ENCODE measurements around the gene ALDH4A1. TPM values are rescaled to one million over a fixed set of nuclear protein-coding genes. Genes with fewer than 3 reads are reported as not detected.
"Not testable (repeated sequence)": the region's sequence is repeated elsewhere in the genome, so short reads cannot be mapped to it uniquely, and the experiment has no call there.

ALDH4A1 gene
- total RNA-seq, 1 experiment from 2014 or later: 5.3 TPM

DNA sequence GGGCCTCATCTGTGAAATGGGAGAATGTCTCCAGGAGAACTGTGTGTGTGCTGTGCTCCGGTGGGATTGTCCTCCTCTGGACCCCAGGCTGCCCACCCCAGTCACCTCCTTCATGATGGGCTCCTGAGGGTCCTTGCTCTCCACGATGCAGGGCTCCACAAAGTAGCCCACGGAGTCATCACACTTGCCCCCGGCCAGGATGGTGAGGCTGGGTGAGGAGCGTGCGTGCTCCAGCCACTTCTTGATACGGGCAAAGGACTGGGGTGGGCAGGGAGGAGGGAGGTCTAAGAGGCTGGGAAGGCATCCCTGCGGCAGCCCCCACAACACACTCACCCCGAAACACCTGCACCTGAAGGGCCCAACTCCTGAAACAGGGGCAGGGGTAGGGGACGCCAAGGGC lies 26.1 kb downstream of the ALDH4A1 start:
- Histone ChIP-seq H3K27me3 (no peaks in the 10 kb centered on the region), H3K9me3 (no peaks in the 10 kb centered on the region), H3K36me3 (no peaks in the 10 kb centered on the region), H3K4me3 (no peak overlapping the region)
- DNase-seq: no peak

GRCh38 chr1:18875796-18876128 lies 26.6 kb downstream of the ALDH4A1 start:
- Histone ChIP-seq H3K27me3 (no peaks in the 10 kb centered on the region), H3K36me3 (no peaks in the 10 kb centered on the region), H3K9me3 (no peaks in the 10 kb centered on the region), H3K4me3 (no peak overlapping the region)
- DNase-seq: no peak

DNA sequence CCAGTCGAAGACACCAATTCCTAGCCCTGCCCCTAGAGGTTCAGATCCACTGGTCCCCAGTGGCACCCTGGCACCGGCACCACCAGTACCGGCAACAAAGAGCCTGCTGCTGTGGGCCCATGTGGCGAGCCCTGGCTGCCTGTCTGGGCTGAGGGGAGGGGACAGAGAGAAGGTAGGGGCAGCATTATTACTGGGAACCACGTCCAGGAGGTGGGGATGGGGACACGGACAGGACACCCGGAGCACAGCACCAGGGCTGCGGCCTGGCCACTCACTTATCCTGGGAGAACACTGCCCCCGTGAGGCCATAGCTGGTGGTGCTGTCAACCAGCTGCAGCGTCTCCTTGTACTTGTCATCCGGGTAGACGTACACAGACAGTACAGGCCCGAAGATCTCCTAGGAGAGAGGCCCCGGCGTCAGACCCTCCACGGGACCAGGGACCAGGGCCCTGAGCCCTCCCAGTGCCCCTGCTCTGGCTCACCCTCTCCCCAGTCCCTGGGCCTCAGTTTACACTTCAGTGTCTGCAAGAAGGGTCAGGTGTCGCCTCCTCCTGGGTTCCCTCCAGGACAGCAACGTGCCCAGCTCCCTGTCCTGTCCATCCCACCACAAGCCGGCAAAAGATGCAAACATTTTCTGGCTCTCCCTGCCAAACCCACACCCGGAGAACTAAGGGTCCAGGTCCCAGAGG lies 27.1 kb downstream of the ALDH4A1 start:
- peak; percentile 68 for DNase-seq
- no peaks in the 10 kb centered on the region for H3K27me3 ChIP-seq
- H3K4me3 ChIP-seq: no peak overlapping the region
- H3K36me3 ChIP-seq: no peaks in the 10 kb centered on the region
- no peaks in the 10 kb centered on the region for H3K9me3 ChIP-seq

GRCh38 chr1:18874600-18874999 lies 27.8 kb downstream of the ALDH4A1 start:
- Histone ChIP-seq H3K27me3 (no peaks in the 10 kb centered on the region), H3K9me3 (no peaks in the 10 kb centered on the region), H3K4me3 (no peak overlapping the region), H3K36me3 (no peaks in the 10 kb centered on the region)
- peak; percentile 21 for DNase-seq

GRCh38 chr1:18874036-18874435 lies 28.3 kb downstream of the ALDH4A1 start:
- Histone ChIP-seq H3K4me3 (no peak overlapping the region), H3K27me3 (no peaks in the 10 kb centered on the region), H3K9me3 (no peaks in the 10 kb centered on the region), H3K36me3 (no peaks in the 10 kb centered on the region)
- DNase-seq: no peak

GRCh38 chr1:18872071-18872611 lies 30.2 kb downstream of the ALDH4A1 start:
- Histone ChIP-seq H3K9me3 (no peaks in the 10 kb centered on the region), H3K4me3 (no peak overlapping the region), H3K27me3 (no peaks in the 10 kb centered on the region), H3K36me3 (no peaks in the 10 kb centered on the region)
- DNase-seq: no peak

DNA sequence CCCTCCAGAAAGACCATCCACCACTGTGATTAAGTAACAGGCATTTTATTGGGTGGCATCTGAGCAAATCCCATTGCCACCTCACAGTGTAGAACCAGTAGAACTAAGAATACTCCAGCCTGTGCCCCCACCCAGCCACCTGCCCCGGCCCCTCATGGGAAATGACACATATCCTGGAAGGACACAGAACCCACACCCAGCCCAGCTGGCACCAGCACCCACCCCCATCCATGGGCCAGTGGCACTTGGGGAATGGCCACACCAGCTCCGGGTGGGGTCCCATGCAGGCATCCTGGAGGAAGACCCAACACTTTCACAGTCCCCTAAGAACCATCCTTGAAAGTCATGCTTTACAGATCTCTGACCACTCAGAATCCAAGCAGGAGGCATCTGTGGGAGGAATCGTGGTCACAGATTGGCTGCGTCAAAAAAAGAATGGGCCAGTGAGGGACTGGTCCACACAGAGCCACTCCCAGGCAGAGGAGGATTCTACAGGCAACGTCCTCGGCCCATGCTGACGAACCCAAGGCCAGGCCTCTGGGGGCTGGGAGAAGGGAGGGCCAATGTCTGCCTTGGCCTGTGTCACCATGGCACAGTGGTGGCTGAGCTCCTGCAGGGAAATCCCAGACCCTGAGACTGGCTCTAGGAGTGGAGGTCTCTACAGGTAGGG lies 30.8 kb downstream of the ALDH4A1 start:
- no peak overlapping the region for H3K4me3 ChIP-seq
- no peaks in the 10 kb centered on the region for H3K27me3 ChIP-seq
- H3K36me3 ChIP-seq: no peaks in the 10 kb centered on the region
- no peak for DNase-seq
- H3K9me3 ChIP-seq: no peaks in the 10 kb centered on the region

GRCh38 chr1:18870957-18871356 lies 31.4 kb downstream of the ALDH4A1 start:
- H3K9me3 ChIP-seq: no peaks in the 10 kb centered on the region
- no peaks in the 10 kb centered on the region for H3K27me3 ChIP-seq
- H3K4me3 ChIP-seq: no peak overlapping the region
- no peak for DNase-seq
- no peaks in the 10 kb centered on the region for H3K36me3 ChIP-seq

DNA sequence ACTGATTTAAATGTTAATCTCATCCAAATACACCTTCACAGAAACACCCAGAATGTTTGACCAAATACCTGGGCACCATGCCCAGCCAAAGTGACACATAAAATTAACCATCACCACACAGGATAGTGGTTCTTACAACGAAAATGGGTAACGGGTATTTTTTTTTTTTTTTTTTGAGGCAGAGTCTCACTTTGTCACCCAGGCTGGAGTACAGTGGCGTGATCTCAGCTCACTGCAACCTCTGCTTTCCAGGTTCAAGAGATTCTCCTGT lies 31.8 kb downstream of the ALDH4A1 start:
- not testable (repeated sequence) for H3K9me3 ChIP-seq, H3K4me3 ChIP-seq, H3K27me3 ChIP-seq, DNase-seq, H3K36me3 ChIP-seq

- H3K4me3 ChIP-seq: no peak overlapping the region
- H3K27me3 ChIP-seq: no peaks in the 10 kb centered on the region
- H3K9me3 ChIP-seq: no peaks in the 10 kb centered on the region
- no peaks in the 10 kb centered on the region for H3K36me3 ChIP-seq
- DNase-seq: no peak
Measured at GRCh38 chr1:18869847-18870594, 32.3 kb downstream of the ALDH4A1 start.

GRCh38 chr1:18868801-18869424 lies 33.4 kb downstream of the ALDH4A1 start:
- Histone ChIP-seq H3K4me3 (no peak overlapping the region), H3K9me3 (no peaks in the 10 kb centered on the region), H3K36me3 (no peaks in the 10 kb centered on the region), H3K27me3 (no peaks in the 10 kb centered on the region)
- no peak for DNase-seq

DNA sequence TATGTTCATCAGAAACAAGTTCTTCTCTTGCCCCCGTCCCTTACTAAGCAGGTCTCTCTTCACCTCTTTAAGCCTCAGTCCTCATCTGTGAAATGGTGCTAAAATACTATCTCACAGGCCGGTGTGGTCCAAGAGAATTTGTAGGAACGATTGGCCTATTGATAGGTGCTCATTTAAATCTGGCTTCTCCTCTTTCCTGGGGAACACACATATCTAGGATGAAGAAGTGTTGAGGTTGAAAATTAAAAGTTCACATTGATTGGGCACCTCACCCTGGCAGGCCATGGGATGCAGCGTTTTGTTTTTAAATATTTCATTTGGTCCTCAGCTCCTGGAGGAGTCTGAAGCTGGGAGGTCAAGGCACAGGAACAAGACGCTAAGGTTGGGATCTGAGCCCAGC lies 34.0 kb downstream of the ALDH4A1 start:
- Histone ChIP-seq H3K27me3 (no peaks in the 10 kb centered on the region), H3K4me3 (no peak overlapping the region), H3K36me3 (no peaks in the 10 kb centered on the region), H3K9me3 (no peaks in the 10 kb centered on the region)
- DNase-seq: no peak

DNA sequence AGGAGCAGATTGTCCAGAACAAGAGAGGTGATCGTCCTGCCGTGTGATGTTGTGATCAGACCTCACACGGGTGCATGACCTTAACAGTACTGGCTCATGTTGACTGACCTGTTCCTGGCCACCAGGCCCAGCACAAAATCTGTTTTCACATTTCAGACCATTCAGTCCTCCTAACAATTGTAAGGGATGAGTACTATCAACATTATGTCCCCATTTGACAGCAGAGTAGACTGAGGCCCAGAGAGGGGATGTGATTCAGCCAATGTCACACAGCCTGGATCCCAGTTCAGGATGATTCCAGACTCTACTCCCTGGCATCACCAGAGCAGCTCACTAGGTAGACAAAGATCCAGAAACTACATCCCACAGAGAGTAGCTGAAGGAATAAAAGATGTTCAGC lies 35.5 kb downstream of the ALDH4A1 start:
- H3K4me3 ChIP-seq: no peak overlapping the region
- DNase-seq: no peak
- no peaks in the 10 kb centered on the region for H3K36me3 ChIP-seq
- H3K9me3 ChIP-seq: no peaks in the 10 kb centered on the region
- H3K27me3 ChIP-seq: no peaks in the 10 kb centered on the region

GRCh38 chr1:18866314-18866713 lies 36.0 kb downstream of the ALDH4A1 start:
- DNase-seq: no peak
- Histone ChIP-seq H3K36me3 (no peaks in the 10 kb centered on the region), H3K4me3 (no peak overlapping the region), H3K9me3 (no peaks in the 10 kb centered on the region), H3K27me3 (no peaks in the 10 kb centered on the region)

DNA sequence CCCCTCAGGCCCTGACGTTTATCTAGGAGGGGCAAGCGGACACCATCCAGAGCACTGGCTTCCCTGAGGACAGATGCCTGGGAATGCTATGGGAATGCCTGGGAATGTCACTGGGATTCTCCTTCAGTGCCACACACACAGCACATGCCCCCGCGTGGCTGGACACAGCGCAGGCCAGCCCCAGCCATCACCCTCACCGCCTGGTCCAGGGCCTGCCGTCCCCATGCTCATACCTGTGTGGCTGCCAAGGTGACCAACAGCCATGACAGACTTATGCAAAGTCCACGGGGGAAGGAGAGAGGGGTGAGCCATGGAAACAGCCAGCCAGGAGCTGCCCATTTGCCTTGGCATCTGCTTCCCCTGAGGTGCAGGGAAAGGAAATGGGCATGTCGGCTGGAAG lies 37.2 kb downstream of the ALDH4A1 start:
- no peak for DNase-seq
- Histone ChIP-seq H3K9me3 (no peaks in the 10 kb centered on the region), H3K4me3 (no peak overlapping the region), H3K36me3 (no peaks in the 10 kb centered on the region), H3K27me3 (no peaks in the 10 kb centered on the region)

DNA sequence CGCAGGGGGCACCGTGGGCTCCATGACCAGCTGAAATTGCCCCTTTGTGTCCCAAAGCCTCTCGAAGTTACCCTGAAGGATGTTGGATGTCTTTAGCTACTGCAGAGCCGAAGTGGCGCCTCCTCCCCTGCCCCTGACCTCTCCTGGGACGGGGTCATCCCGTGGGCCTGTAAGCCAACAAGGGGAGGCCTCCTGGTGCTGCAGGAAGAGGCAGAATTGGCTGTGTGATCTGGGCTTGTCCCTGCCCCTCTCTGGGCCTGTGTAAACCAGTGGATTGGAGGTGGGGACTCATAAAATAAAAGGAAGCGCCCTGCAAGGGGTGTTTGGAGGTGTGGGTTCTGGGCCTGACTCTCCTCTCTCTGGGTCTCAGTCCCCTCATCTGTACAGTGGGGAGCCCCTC lies 40.8 kb downstream of the ALDH4A1 start:
- DNase-seq: no peak
- H3K4me3 ChIP-seq: no peak overlapping the region
- H3K27me3 ChIP-seq: no peaks in the 10 kb centered on the region
- H3K36me3 ChIP-seq: no peaks in the 10 kb centered on the region
- no peaks in the 10 kb centered on the region for H3K9me3 ChIP-seq

- H3K36me3 ChIP-seq: no peaks in the 10 kb centered on the region
- DNase-seq: no peak
- no peak overlapping the region for H3K4me3 ChIP-seq
- H3K9me3 ChIP-seq: no peaks in the 10 kb centered on the region
- no peaks in the 10 kb centered on the region for H3K27me3 ChIP-seq
Measured at GRCh38 chr1:18861082-18861481, 41.3 kb downstream of the ALDH4A1 start.

All from MG63 (cell line).